Endothelial cell of umbilical vein (primary cell): ENCODE results near the gene POLE. TPM values are rescaled to one million over a fixed set of nuclear protein-coding genes. Genes with fewer than 3 reads are reported as not detected.

ENCODE experiments used
- BruUV-seq: library from RNA; stranded (reverse); fragments of 400-500 nt; replicated peaks from 2 replicates; lab custom pipeline; 2021; lab: Mats Ljungman, UMichigan
- CTCF ChIA-PET: fragments of 300-600, 350-600 bp; sonication (Branson Sonifier 250); formaldehyde crosslinking; loops from one replicate; lab custom pipeline; 2021; ENCODE audit warnings: antibody characterized with exemption, inconsistent platforms; lab: Charles Lee
- POLR2A ChIA-PET: fragments of 300-600, 350-600 bp; sonication (Branson Sonifier 250); formaldehyde crosslinking; loops from one replicate; lab custom pipeline; 2021; ENCODE audit warnings: antibody characterized with exemption, inconsistent platforms; lab: Charles Lee
- DNase-seq: peaks from one replicate; pipeline ENCODE4 v3.0.0-alpha.2; 2011; ENCODE audit warnings: low read depth, low spot score
- FAIRE-seq: peaks from 2 replicates; lab custom pipeline; 2011; peaks lifted over from hg19 to GRCh38; lab: Jason Lieb, UNC
- H2AFZ ChIP-seq: 2 replicates; pipeline ENCODE4 v1.6.0; 2012; ENCODE audit warnings: low read depth, low read length, control low read depth, inconsistent platforms
- H3K27ac ChIP-seq: 2 replicates; pipeline ENCODE4 v1.5.1; 2011; ENCODE audit warnings: low read depth, mild to moderate bottlenecking, control low read depth, low read length, moderate library complexity; ENCODE audit not compliant: insufficient read depth
- H3K27me3 ChIP-seq, 2 experiments: 2 replicates each; pipeline versions ENCODE4 v1.6.0 to v1.6.1; 2011; ENCODE audit warnings: low read length in 2 of 2, mixed read lengths in 1 of 2; ENCODE audit not compliant: control insufficient read depth in 2 of 2, insufficient read depth in 2 of 2
- H3K36me3 ChIP-seq, 2 experiments: 2 replicates in 1 of 2; 3 replicates in 1 of 2; pipeline ENCODE4 v1.5.1; 2011; ENCODE audit warnings: low read length in 2 of 2, mild to moderate bottlenecking in 1 of 2, moderate library complexity in 1 of 2; ENCODE audit not compliant: control insufficient read depth in 2 of 2, insufficient read depth in 2 of 2; ENCODE audit errors: extremely low read depth in 1 of 2
- H3K4me1 ChIP-seq: 3 replicates; pipeline ENCODE4 v1.5.1; 2011; ENCODE audit warnings: mild to moderate bottlenecking, low read length; ENCODE audit not compliant: control insufficient read depth, insufficient read depth; ENCODE audit errors: extremely low read depth
- H3K4me2 ChIP-seq: 2 replicates; pipeline ENCODE4 v1.6.1; 2011; ENCODE audit warnings: low read length, control low read depth, mixed read lengths; ENCODE audit not compliant: insufficient read depth
- H3K4me3 ChIP-seq, 3 experiments: fragments of 200-600 bp in 1 of 3; sonication (generic), shearing (Covaris generic) in 1 of 3; replicated peaks in 1 of 3; 2 replicates each; pipeline ENCODE4 v1.5.1; 2011 to 2016; ENCODE audit warnings: control low read depth in 3 of 3, low read length in 3 of 3, mild to moderate bottlenecking in 2 of 3, inconsistent platforms in 1 of 3, low read depth in 1 of 3, moderate library complexity in 1 of 3; ENCODE audit not compliant: insufficient read depth in 1 of 3
- H3K79me2 ChIP-seq: 2 replicates; pipeline ENCODE4 v1.6.0; 2012; ENCODE audit warnings: low read length, inconsistent platforms; ENCODE audit not compliant: control insufficient read depth, insufficient read depth
- H3K9ac ChIP-seq: replicated peaks from 2 replicates; pipeline ENCODE3; 2011; ENCODE audit warnings: low read length, control low read depth; ENCODE audit not compliant: insufficient read depth; ENCODE audit errors: extremely low read depth
- H3K9me1 ChIP-seq: replicated peaks from 3 replicates; pipeline ENCODE4 v1.6.0; 2011; ENCODE audit warnings: mild to moderate bottlenecking, low read length; ENCODE audit not compliant: control insufficient read depth, insufficient read depth; ENCODE audit errors: extremely low read depth
- H3K9me3 ChIP-seq: replicated peaks from 2 replicates; pipeline ENCODE4 v1.5.1; 2012; ENCODE audit warnings: low read length, inconsistent platforms; ENCODE audit not compliant: control insufficient read depth, insufficient read depth
- H4K20me1 ChIP-seq: replicated peaks from 2 replicates; pipeline ENCODE3; 2011; ENCODE audit warnings: mild to moderate bottlenecking, low read length; ENCODE audit not compliant: control insufficient read depth, insufficient read depth; ENCODE audit errors: extremely low read depth
- CTCF ChIP-seq, 2 donors: IDR thresholded peaks; 1 replicate in 1 of 2; 2 replicates in 1 of 2; pipeline ENCODE4 v1.5.1; 2011; ENCODE audit warnings: low read length in 2 of 2, mild to moderate bottlenecking in 2 of 2, moderate library complexity in 2 of 2, control low read depth in 1 of 2, inconsistent platforms in 1 of 2, low read depth in 1 of 2; ENCODE audit not compliant: insufficient read depth in 1 of 2; ENCODE audit errors: extremely low read depth in 1 of 2
- EZH2 ChIP-seq: IDR thresholded peaks from 2 replicates; pipeline ENCODE4 v1.6.1; 2012; ENCODE audit warnings: borderline replicate concordance, low read depth, mild to moderate bottlenecking, moderate library complexity, low read length, inconsistent platforms; ENCODE audit not compliant: severe bottlenecking
- FOS ChIP-seq: IDR thresholded peaks from 2 replicates; pipeline ENCODE4 v1.6.1; 2011; ENCODE audit warnings: mild to moderate bottlenecking, low read length, moderate library complexity, borderline replicate concordance; ENCODE audit not compliant: insufficient read depth
- MAX ChIP-seq: IDR thresholded peaks from 2 replicates; pipeline ENCODE4 v1.6.1; 2011; ENCODE audit not compliant: insufficient read depth, insufficient read length
- MYC ChIP-seq: IDR thresholded peaks from one replicate; pipeline ENCODE4 v1.6.1; 2011; ENCODE audit warnings: mild to moderate bottlenecking, low read depth, low read length
- dilution Hi-C: fragments of 300-500 bp; cut with MboI; formaldehyde crosslinking; loops from one replicate; pipeline ENCODE4 v1.15.0; 2019; ENCODE audit warnings: low sequenced_read_pairs; ENCODE audit not compliant: extremely low pct_ligation_motif_present
- intact Hi-C: fragments of 100-400 bp; cut with micrococcal nuclease; formaldehyde crosslinking; loops from one replicate; pipeline ENCODE4 v1.10.0; 2022
- polyA plus RNA-seq, 4 experiments: library from polyadenylated mRNA; depleted of rRNA in 3 of 4; stranded (reverse) in 3 of 4; unstranded in 1 of 4; fragments of >200 nt; gene quantifications; 2 replicates each; pipeline versions ENCODE4 v1.2.1 to v1.2.3, GENCODE V29; 2011 to 2012; ENCODE audit warnings: missing spikeins in 1 of 4
- total RNA-seq: library from RNA; stranded (reverse); gene quantifications from 2 replicates; pipeline ENCODE4 v1.2.3, GENCODE V29; 2021

POLE gene
- total and polyA plus RNA-seq, 2 donors (not counting 3 experiments of a cell fraction or from before 2014, with no cell fraction given), result 22.9 to 82.7 TPM

- Histone ChIP-seq H3K4me1 (peaks cover 24% of the 10 kb centered on the region), H3K4me3 (peak overlapping the region in 2 of 3 experiments; percentile 11 to 33), H4K20me1 (no peaks in the 10 kb centered on the region), H2AFZ (no peak overlapping the region), H3K4me2 (peak overlapping the region; percentile 16), H3K36me3 (no peaks in the 10 kb centered on the region), H3K9ac (no peak overlapping the region), H3K79me2 (no peaks in the 10 kb centered on the region), H3K27me3 (peaks cover 3 to 30% of the 10 kb centered on the region in 2 experiments), H3K9me3 (no peaks in the 10 kb centered on the region), H3K27ac (no peak overlapping the region), H3K9me1 (no peaks in the 10 kb centered on the region)
- ChIA-PET CTCF (interaction anchor here (0.8 to 7.3 kb wide), 3 partner anchors 11 to 43 kb away, joined by 4 to 102 read pairs (median 9); partner anchors contain the start of gene P2RX2), POLR2A (no interaction called here)
- DNase-seq (peak; percentile 34), FAIRE-seq (no peak)
- dilution Hi-C loops (no loop called here), intact Hi-C loops (loop anchor here (1.0 kb wide), 1 partner anchor 12 kb away; no protein-coding TSS in a partner anchor)
- no TSS peak for BruUV-seq
- no peak for TF ChIP-seq CTCF (IDR thresholded peaks at IDR 0.05; ENCODE audit: extremely low read depth in 1 of 2, insufficient read depth in 1 of 2, low read depth in 1 of 2, low read length in 2 of 2)
- no peak for TF ChIP-seq FOS
- peak; percentile 82 for TF ChIP-seq EZH2
- TF ChIP-seq MAX, result no peak
- TF ChIP-seq MYC, result no peak
These were observed 83.6 kb downstream of the POLE start for GRCh38 chr12:132603240-132604150.
